Naive thymus-derived CD4-positive, alpha-beta T cell (primary cell): ENCODE data around the gene IGDCC3. TPM values are rescaled to one million over a fixed set of nuclear protein-coding genes. Genes with fewer than 3 reads are reported as not detected.
"Not testable (repeated sequence)": the region's sequence is repeated elsewhere in the genome, so short reads cannot be mapped to it uniquely, and the experiment has no call there.

Source experiments
- ATAC-seq: fragments of 150-1000 bp; cut with Tn5 transposase; 2 replicates; pipeline ENCODE4 v1.10.0; 2021; ENCODE audit warnings: mild to moderate bottlenecking, moderate library complexity
- CTCF ChIA-PET: fragments of 350-600 bp; sonication (Branson Sonifier 250); formaldehyde crosslinking; loops from one replicate; lab custom pipeline; 2021; ENCODE audit warnings: antibody characterized with exemption; lab: Charles Lee
- POLR2A ChIA-PET: fragments of 350-600 bp; sonication (Branson Sonifier 250); formaldehyde crosslinking; loops from one replicate; lab custom pipeline; 2021; ENCODE audit warnings: antibody characterized with exemption, inconsistent platforms; lab: Charles Lee
- DNase-seq, 9 donors: peaks; one replicate each; pipeline versions ENCODE4 v3.0.0 to v3.0.0-alpha.2; 2020 to 2022; ENCODE audit warnings: mixed read lengths in 1 of 9
- H3K27ac ChIP-seq: one replicate; pipeline ENCODE4 v1.7.0; 2013; ENCODE audit warnings: mild to moderate bottlenecking, low read depth, low read length, moderate library complexity
- H3K27me3 ChIP-seq, 2 donors: one replicate each; pipeline ENCODE4 v1.7.0; 2013; ENCODE audit warnings: low read length in 2 of 2, mild to moderate bottlenecking in 2 of 2, moderate library complexity in 2 of 2; ENCODE audit not compliant: control insufficient read depth in 2 of 2, insufficient read depth in 2 of 2
- H3K36me3 ChIP-seq, 3 experiments: 1 replicate in 2 of 3; 2 replicates in 1 of 3; pipeline ENCODE4 v1.7.0; 2013; ENCODE audit warnings: low read length in 3 of 3, mild to moderate bottlenecking in 3 of 3, moderate library complexity in 1 of 3; ENCODE audit not compliant: insufficient read depth in 3 of 3, control insufficient read depth in 2 of 3
- H3K4me1 ChIP-seq, 2 donors: one replicate each; pipeline ENCODE4 v1.7.0; 2013; ENCODE audit warnings: low read length in 2 of 2, mild to moderate bottlenecking in 2 of 2, moderate library complexity in 1 of 2; ENCODE audit not compliant: control insufficient read depth in 2 of 2, insufficient read depth in 2 of 2
- H3K4me3 ChIP-seq: 2 replicates; pipeline ENCODE4 v1.7.0; 2013; ENCODE audit warnings: mild to moderate bottlenecking, low read length
- H3K9me3 ChIP-seq, 3 experiments: 1 replicate in 2 of 3; 2 replicates in 1 of 3; pipeline ENCODE4 v1.7.0; 2013; ENCODE audit warnings: low read length in 3 of 3; ENCODE audit not compliant: control insufficient read depth in 2 of 3
- H3K27ac Mint-ChIP-seq, 9 donors: one replicate each; pipeline ENCODE4 v1.8.0; 2020 to 2022; ENCODE audit warnings: mixed read lengths in 9 of 9, mild to moderate bottlenecking in 8 of 9, moderate library complexity in 5 of 9, inconsistent platforms in 2 of 9
- H3K27me3 Mint-ChIP-seq, 5 donors: one replicate each; pipeline ENCODE4 v1.8.0; 2021 to 2022; ENCODE audit warnings: mixed read lengths in 5 of 5, mild to moderate bottlenecking in 1 of 5
- H3K36me3 Mint-ChIP-seq, 5 donors: one replicate each; pipeline ENCODE4 v1.8.0; 2020 to 2022; ENCODE audit warnings: mixed read lengths in 5 of 5, mild to moderate bottlenecking in 3 of 5, inconsistent platforms in 1 of 5
- H3K4me1 Mint-ChIP-seq, 7 donors: one replicate each; pipeline ENCODE4 v1.8.0; 2020 to 2022; ENCODE audit warnings: mixed read lengths in 7 of 7, mild to moderate bottlenecking in 3 of 7, inconsistent platforms in 1 of 7
- H3K4me3 Mint-ChIP-seq, 10 donors: one replicate each; pipeline ENCODE4 v1.8.0; 2020 to 2022; ENCODE audit warnings: mild to moderate bottlenecking in 10 of 10, mixed read lengths in 10 of 10, moderate library complexity in 6 of 10, inconsistent platforms in 2 of 10
- H3K9me3 Mint-ChIP-seq, 11 donors: one replicate each; pipeline ENCODE4 v1.8.0; 2020 to 2022; ENCODE audit warnings: mixed read lengths in 11 of 11, mild to moderate bottlenecking in 4 of 11, inconsistent platforms in 1 of 11, moderate library complexity in 1 of 11
- intact Hi-C, 2 donors: fragments of 100-400 bp; cut with micrococcal nuclease; formaldehyde crosslinking; loops; one replicate each; pipeline ENCODE4 v1.15.1; 2023
- polyA plus RNA-seq, 2 donors: library from polyadenylated mRNA; unstranded; fragments of 300-500 nt; fragmentation: Illumina TruSeq; gene quantifications; one replicate each; pipeline ENCODE4 v1.2.3, GENCODE V29; 2021
- total RNA-seq, 6 experiments: library from RNA in 5 of 6; stranded (reverse) in 5 of 6; gene quantifications; 1 replicate in 5 of 6; 2 replicates in 1 of 6; pipeline ENCODE4 v1.2.3 and lab custom pipeline; 2021 to 2026

The IGDCC3 gene
- total and polyA plus RNA-seq, 7 experiments from 2014 or later, result not detected

DNA sequence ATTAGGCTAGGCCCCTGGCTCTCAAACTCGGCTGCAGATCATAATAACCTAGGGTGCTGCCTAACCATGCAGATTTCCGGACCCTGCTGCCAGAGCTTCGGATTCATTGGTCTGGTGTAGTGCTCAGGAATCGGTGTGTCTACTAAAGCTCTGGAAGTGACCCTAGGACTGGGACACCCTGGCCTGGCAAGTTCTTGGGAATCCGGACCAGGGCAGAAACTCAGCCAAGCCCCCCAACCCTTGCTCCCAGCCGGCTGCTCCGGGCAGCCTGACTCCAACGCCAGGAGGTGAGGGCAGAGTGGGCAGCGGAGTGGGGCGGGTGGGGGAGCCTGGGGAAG lies 23.0 kb downstream of the IGDCC3 start:
- Mint-ChIP-seq H3K4me1 (peaks cover 0 to 6% (median 5%) of the 10 kb centered on the region in 7 donors), H3K9me3 (peaks cover 0 to 36% (median 11%) of the 10 kb centered on the region in 11 donors), H3K27ac (no peak overlapping the region), H3K27me3 (peaks cover 52 to 69% (median 55%) of the 10 kb centered on the region in 5 donors), H3K36me3 (peaks cover 0 to 11% (median 7%) of the 10 kb centered on the region in 5 donors), H3K4me3 (peak overlapping the region in 7 of 10 donors; percentile 1 to 58 (median 33))
- ChIA-PET POLR2A (no interaction called here), CTCF (no interaction called here)
- H3K27me3 ChIP-seq, result peaks cover 5 to 9% of the 10 kb centered on the region in 2 donors
- peaks cover 0 to 5% of the 10 kb centered on the region in 2 donors for H3K4me1 ChIP-seq
- no peaks in the 10 kb centered on the region for H3K9me3 ChIP-seq
- no peak for DNase-seq
- no peaks in the 10 kb centered on the region for H3K36me3 ChIP-seq
- no peak for ATAC-seq
- intact Hi-C loops, result no loop called here
- H3K27ac ChIP-seq, result no peak overlapping the region
- no peak overlapping the region for H3K4me3 ChIP-seq

DNA sequence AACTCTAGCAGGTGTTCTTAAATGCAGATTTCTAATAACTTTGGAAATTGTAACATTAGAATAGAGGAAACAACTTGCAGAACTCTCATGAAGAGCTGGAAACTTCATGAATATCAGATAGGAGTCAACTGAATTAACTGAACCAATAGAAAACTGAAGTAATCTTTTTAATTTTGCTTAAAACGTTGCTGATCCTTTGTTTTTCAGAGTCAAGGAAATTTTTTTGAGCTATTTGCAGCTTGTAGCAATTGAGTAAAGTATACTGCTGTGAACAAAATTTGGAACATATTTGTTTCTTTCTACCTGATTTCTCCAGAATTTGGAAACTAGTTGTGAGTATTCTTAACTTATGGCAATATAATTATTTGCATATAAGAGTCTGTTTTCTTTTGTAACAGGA lies 25.8 kb downstream of the IGDCC3 start:
- H3K27ac ChIP-seq, ATAC-seq, H3K27me3 ChIP-seq, intact Hi-C loops, H3K36me3 Mint-ChIP-seq, POLR2A ChIA-PET, H3K4me1 Mint-ChIP-seq, H3K4me3 ChIP-seq, H3K36me3 ChIP-seq, CTCF ChIA-PET, H3K4me1 ChIP-seq, H3K4me3 Mint-ChIP-seq, H3K27ac Mint-ChIP-seq, DNase-seq, H3K9me3 ChIP-seq: not testable (repeated sequence)
- Mint-ChIP-seq H3K27me3 (peaks cover 48 to 52% (median 52%) of the 10 kb centered on the region in 5 donors), H3K9me3 (peaks cover 0 to 36% (median 10%) of the 10 kb centered on the region in 11 donors)

DNA sequence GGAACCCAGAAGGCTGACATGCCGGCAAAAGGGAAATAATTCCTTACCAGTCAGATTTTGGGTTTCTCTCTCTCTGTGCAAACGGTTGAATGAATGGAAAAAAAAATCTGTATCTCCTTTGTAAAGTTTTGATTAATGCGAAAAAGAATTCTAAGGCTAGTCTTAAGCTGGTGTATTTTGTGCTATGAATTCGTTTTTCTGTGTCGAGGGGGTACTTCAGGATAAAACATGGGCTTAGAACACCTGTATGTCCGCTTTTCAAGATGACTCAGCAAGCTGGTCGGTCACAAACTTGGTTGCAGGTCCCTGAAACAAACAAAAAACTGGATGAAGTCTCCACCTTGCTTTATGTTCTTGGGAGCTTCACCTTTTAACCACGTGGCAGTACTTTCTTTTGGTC lies 28.5 kb downstream of the IGDCC3 start:
- intact Hi-C loops, result no loop called here
- Histone ChIP-seq H3K9me3 (no peaks in the 10 kb centered on the region), H3K36me3 (no peaks in the 10 kb centered on the region), H3K4me3 (no peak overlapping the region), H3K27ac (no peak overlapping the region), H3K4me1 (no peaks in the 10 kb centered on the region), H3K27me3 (no peaks in the 10 kb centered on the region)
- ATAC-seq (no peak), DNase-seq (no peak)
- Mint-ChIP-seq H3K27me3 (peaks cover 34 to 46% (median 39%) of the 10 kb centered on the region in 5 donors), H3K4me1 (no peaks in the 10 kb centered on the region), H3K9me3 (peaks cover 0 to 33% (median 8%) of the 10 kb centered on the region in 11 donors), H3K36me3 (peaks cover 0 to 3% (median 1%) of the 10 kb centered on the region in 5 donors), H3K4me3 (no peak overlapping the region), H3K27ac (no peak overlapping the region)
- POLR2A ChIA-PET, result no interaction called here
- CTCF ChIA-PET, result interaction anchor here (0.8 kb wide), 1 partner anchor 36 kb away, joined by 3 read pairs; no protein-coding TSS in a partner anchor

DNA sequence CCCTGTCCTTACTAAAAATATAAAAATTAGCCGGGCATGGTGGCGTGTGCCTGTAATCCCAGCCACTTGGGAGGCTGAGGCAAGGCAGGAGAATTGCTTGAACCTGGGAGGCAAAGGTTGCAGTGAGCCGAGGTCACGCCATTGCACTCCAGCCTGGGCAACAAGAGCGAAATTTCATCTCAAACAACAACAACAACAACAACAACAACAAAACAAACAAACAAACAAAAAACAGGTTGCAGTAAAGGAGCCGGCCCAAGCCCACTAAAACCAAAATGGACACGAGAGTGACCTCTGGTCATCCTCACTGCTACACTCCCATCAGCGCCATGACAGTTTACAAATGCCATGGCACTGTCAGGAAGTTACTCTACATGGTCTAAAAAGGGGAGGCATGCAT lies 30.0 kb downstream of the IGDCC3 start:
- H3K4me1 Mint-ChIP-seq, intact Hi-C loops, H3K4me3 Mint-ChIP-seq, H3K36me3 Mint-ChIP-seq, H3K27ac ChIP-seq, H3K27ac Mint-ChIP-seq, H3K4me1 ChIP-seq, H3K36me3 ChIP-seq, H3K9me3 ChIP-seq, POLR2A ChIA-PET, CTCF ChIA-PET, ATAC-seq, H3K27me3 ChIP-seq, DNase-seq, H3K4me3 ChIP-seq: not testable (repeated sequence)
- Mint-ChIP-seq H3K27me3 (peaks cover 19 to 30% (median 24%) of the 10 kb centered on the region in 5 donors), H3K9me3 (peaks cover 0 to 19% (median 3%) of the 10 kb centered on the region in 11 donors)

DNA sequence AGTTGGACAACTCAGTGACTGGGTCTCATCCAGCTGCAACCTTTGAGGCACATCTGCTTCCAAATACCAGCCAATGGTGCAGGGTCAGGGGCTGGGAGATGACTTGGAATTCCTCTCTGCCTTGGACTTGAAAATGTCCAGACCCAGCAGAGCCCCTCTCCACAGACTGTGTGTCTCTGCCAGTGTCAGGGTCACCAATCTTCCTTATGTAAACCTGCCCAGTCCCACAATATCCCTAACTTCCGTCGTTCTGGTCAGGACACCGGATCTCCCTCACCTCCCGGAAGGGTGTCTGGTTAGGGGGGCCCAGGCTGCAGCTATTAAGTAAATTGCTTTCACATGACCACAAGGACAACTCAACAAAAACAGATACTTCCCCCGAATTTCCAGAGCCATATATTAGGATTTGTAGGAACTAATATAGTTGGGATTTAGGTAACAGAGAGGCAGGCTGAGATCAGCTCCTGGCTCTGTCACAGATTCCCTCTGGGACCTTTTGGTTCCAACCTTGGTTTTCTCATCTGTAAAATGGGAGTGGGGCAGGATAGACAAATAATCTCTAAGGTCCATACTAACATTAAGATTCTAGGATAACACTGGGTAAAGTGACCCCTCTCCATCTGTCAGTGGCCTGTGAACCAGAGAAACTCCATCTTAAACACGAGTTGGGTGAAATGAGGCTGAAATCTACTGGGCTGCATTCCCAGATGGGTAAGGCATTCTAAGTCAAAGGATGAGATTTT lies 30.8 kb downstream of the IGDCC3 start:
- H3K27ac Mint-ChIP-seq, result no peak overlapping the region
- no peaks in the 10 kb centered on the region for H3K27me3 ChIP-seq
- no peak overlapping the region for H3K4me3 Mint-ChIP-seq
- POLR2A ChIA-PET, result no interaction called here
- CTCF ChIA-PET, result no interaction called here
- intact Hi-C loops, result no loop called here
- peaks cover 17 to 26% (median 21%) of the 10 kb centered on the region in 5 donors for H3K27me3 Mint-ChIP-seq
- no peaks in the 10 kb centered on the region for H3K4me1 Mint-ChIP-seq
- no peaks in the 10 kb centered on the region for H3K36me3 Mint-ChIP-seq
- no peaks in the 10 kb centered on the region for H3K9me3 ChIP-seq
- peaks cover 0 to 11% (median 3%) of the 10 kb centered on the region in 11 donors for H3K9me3 Mint-ChIP-seq
- no peak overlapping the region for H3K27ac ChIP-seq
- ATAC-seq (no peak), DNase-seq (no peak)
- no peaks in the 10 kb centered on the region for H3K4me1 ChIP-seq
- H3K4me3 ChIP-seq, result no peak overlapping the region
- H3K36me3 ChIP-seq, result no peaks in the 10 kb centered on the region

DNA sequence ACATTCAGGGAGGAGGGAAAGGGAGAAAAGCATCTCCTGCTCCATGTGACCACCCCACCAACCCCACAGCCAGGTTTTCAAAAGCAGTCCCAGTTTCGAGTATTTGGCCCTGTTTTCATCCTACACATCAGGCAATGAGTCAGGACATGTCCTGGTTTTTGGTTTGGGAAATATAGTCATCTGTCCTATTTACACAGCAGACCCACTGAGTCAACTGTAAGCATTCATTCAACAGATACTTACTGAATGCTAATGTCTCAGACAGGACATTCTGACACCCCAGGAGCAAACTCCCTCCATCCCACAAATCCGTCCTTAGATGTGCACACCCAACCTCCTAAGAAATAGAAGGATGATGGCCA lies 32.9 kb downstream of the IGDCC3 start:
- H3K4me3 Mint-ChIP-seq, result no peak overlapping the region
- no peaks in the 10 kb centered on the region for H3K36me3 Mint-ChIP-seq
- H3K9me3 ChIP-seq, result no peaks in the 10 kb centered on the region
- H3K27me3 ChIP-seq, result no peaks in the 10 kb centered on the region
- peaks cover 0 to 2% (median 0%) of the 10 kb centered on the region in 7 donors for H3K4me1 Mint-ChIP-seq
- ATAC-seq, result no peak
- no peak overlapping the region for H3K27ac Mint-ChIP-seq
- ChIA-PET POLR2A (no interaction called here), CTCF (no interaction called here)
- no peak for DNase-seq
- no peaks in the 10 kb centered on the region for H3K36me3 ChIP-seq
- peaks cover 12 to 24% (median 13%) of the 10 kb centered on the region in 5 donors for H3K27me3 Mint-ChIP-seq
- no peaks in the 10 kb centered on the region for H3K4me1 ChIP-seq
- peaks cover 0 to 3% (median 0%) of the 10 kb centered on the region in 11 donors for H3K9me3 Mint-ChIP-seq
- intact Hi-C loops, result no loop called here
- no peak overlapping the region for H3K27ac ChIP-seq
- H3K4me3 ChIP-seq, result no peak overlapping the region
